ENCODE results near the gene RREB1. TPM values are rescaled to one million over a fixed set of nuclear protein-coding genes. Genes with fewer than 3 reads are reported as not detected.

RREB1 gene
- total RNA-seq, 1 donor from 2014 or later = 41.8 TPM

DNA sequence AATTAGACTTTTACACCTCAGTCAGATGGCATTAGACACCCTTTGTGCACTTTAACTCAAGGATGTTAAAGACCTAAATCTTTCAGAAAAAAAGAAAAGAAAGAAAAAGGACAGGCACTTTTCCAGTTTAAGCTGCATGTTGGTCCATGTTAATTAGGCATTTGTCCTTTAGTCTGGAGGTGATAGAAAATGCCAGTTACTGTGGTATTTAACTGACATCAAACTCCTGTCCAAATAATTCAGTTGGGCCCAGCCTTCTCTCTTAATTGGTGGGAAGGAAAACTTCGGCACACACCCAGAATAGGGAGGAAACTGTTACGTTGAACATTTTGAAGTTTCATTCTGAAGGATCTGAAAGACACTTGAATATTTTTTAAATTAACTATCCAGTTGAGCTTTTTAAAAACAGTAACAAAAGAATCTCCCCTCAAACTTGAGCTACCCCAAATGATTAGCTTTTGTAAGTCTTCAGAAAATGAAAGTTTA is 30.3 kb downstream of the RREB1 start:
- Histone ChIP-seq H3K79me2 (ENCODE audit: insufficient read depth, low read length) (peaks cover 97% of the 10 kb centered on the region), H3K36me3 (ENCODE audit: insufficient read depth, low read length) (no peaks in the 10 kb centered on the region), H4K20me1 (ENCODE audit: insufficient read depth, low read length) (peaks cover 49% of the 10 kb centered on the region), H3K27me3 (ENCODE audit: insufficient read depth, low read length) (no peaks in the 10 kb centered on the region), H2AFZ (ENCODE audit: low read depth, low read length) (no peak overlapping the region), H3K4me2 (ENCODE audit: low read length) (peak overlapping the region; percentile 76), H3K9ac (ENCODE audit: low read length) (peak overlapping the region; percentile 58), H3K4me3 (ENCODE audit: insufficient read depth, low read depth, low read length) (no peak overlapping the region), H3K27ac (ENCODE audit: low read depth, low read length) (peak overlapping the region; percentile 10), H3K9me3 (ENCODE audit: insufficient read depth, low read depth, low read length) (no peaks in the 10 kb centered on the region), H3K4me1 (ENCODE audit: insufficient read depth, low read length) (peaks cover 26% of the 10 kb centered on the region)
- Mint-ChIP-seq H3K27ac (ENCODE audit: unreplicated experiment) (peak overlapping the region; percentile 55), H3K27me3 (ENCODE audit: low read depth, unreplicated experiment) (no peaks in the 10 kb centered on the region), H3K4me3 (ENCODE audit: unreplicated experiment) (no peak overlapping the region), H3K9me3 (ENCODE audit: unreplicated experiment) (no peaks in the 10 kb centered on the region), H3K36me3 (ENCODE audit: low read depth, unreplicated experiment) (no peaks in the 10 kb centered on the region), H3K4me1 (ENCODE audit: low read depth, unreplicated experiment) (peaks cover 29% of the 10 kb centered on the region)
- DNase-seq (ENCODE audit: low read depth) = no peak
- FAIRE-seq = no peak
- no peak for TF ChIP-seq EZH2 (IDR thresholded peaks at IDR 0.05; ENCODE audit: insufficient read depth, low read length)

GRCh38 chr6:7138921-7139358 is 31.2 kb downstream of the RREB1 start:
- DNase-seq (ENCODE audit: low read depth) (no peak), FAIRE-seq (no peak)
- no peak for TF ChIP-seq EZH2 (IDR thresholded peaks at IDR 0.05; ENCODE audit: insufficient read depth, low read length)
- H3K4me3 ChIP-seq (ENCODE audit: insufficient read depth, low read depth, low read length) = no peak overlapping the region
- Mint-ChIP-seq H3K4me1 (ENCODE audit: low read depth, unreplicated experiment) (peaks cover 37% of the 10 kb centered on the region), H3K9me3 (ENCODE audit: unreplicated experiment) (no peaks in the 10 kb centered on the region), H3K4me3 (ENCODE audit: unreplicated experiment) (no peak overlapping the region), H3K36me3 (ENCODE audit: low read depth, unreplicated experiment) (no peaks in the 10 kb centered on the region), H3K27ac (ENCODE audit: unreplicated experiment) (no peak overlapping the region), H3K27me3 (ENCODE audit: low read depth, unreplicated experiment) (no peaks in the 10 kb centered on the region)
- H3K4me2 ChIP-seq (ENCODE audit: low read length) = no peak overlapping the region
- peaks cover 26% of the 10 kb centered on the region for H3K4me1 ChIP-seq (ENCODE audit: insufficient read depth, low read length)
- H3K9ac ChIP-seq (ENCODE audit: low read length) = no peak overlapping the region
- peaks cover 50% of the 10 kb centered on the region for H4K20me1 ChIP-seq (ENCODE audit: insufficient read depth, low read length)
- peaks cover 97% of the 10 kb centered on the region for H3K79me2 ChIP-seq (ENCODE audit: insufficient read depth, low read length)
- no peak overlapping the region for H2AFZ ChIP-seq (ENCODE audit: low read depth, low read length)
- no peaks in the 10 kb centered on the region for H3K9me3 ChIP-seq (ENCODE audit: insufficient read depth, low read depth, low read length)
- no peak overlapping the region for H3K27ac ChIP-seq (ENCODE audit: low read depth, low read length)
- no peaks in the 10 kb centered on the region for H3K27me3 ChIP-seq (ENCODE audit: insufficient read depth, low read length)
- H3K36me3 ChIP-seq (ENCODE audit: insufficient read depth, low read length) = no peaks in the 10 kb centered on the region

GRCh38 chr6:7139835-7140470 is 32.2 kb downstream of the RREB1 start:
- Histone ChIP-seq H3K27ac (ENCODE audit: low read depth, low read length) (no peak overlapping the region), H3K9ac (ENCODE audit: low read length) (no peak overlapping the region), H2AFZ (ENCODE audit: low read depth, low read length) (no peak overlapping the region), H3K27me3 (ENCODE audit: insufficient read depth, low read length) (no peaks in the 10 kb centered on the region), H3K9me3 (ENCODE audit: insufficient read depth, low read depth, low read length) (no peaks in the 10 kb centered on the region), H3K36me3 (ENCODE audit: insufficient read depth, low read length) (no peaks in the 10 kb centered on the region), H3K4me1 (ENCODE audit: insufficient read depth, low read length) (peaks cover 26% of the 10 kb centered on the region), H4K20me1 (ENCODE audit: insufficient read depth, low read length) (peaks cover 41% of the 10 kb centered on the region), H3K4me2 (ENCODE audit: low read length) (peak overlapping the region; percentile 87), H3K4me3 (ENCODE audit: insufficient read depth, low read depth, low read length) (no peak overlapping the region), H3K79me2 (ENCODE audit: insufficient read depth, low read length) (peaks cover 97% of the 10 kb centered on the region)
- no peak for TF ChIP-seq EZH2 (IDR thresholded peaks at IDR 0.05; ENCODE audit: insufficient read depth, low read length)
- TF ChIP-seq, protein P1, sequence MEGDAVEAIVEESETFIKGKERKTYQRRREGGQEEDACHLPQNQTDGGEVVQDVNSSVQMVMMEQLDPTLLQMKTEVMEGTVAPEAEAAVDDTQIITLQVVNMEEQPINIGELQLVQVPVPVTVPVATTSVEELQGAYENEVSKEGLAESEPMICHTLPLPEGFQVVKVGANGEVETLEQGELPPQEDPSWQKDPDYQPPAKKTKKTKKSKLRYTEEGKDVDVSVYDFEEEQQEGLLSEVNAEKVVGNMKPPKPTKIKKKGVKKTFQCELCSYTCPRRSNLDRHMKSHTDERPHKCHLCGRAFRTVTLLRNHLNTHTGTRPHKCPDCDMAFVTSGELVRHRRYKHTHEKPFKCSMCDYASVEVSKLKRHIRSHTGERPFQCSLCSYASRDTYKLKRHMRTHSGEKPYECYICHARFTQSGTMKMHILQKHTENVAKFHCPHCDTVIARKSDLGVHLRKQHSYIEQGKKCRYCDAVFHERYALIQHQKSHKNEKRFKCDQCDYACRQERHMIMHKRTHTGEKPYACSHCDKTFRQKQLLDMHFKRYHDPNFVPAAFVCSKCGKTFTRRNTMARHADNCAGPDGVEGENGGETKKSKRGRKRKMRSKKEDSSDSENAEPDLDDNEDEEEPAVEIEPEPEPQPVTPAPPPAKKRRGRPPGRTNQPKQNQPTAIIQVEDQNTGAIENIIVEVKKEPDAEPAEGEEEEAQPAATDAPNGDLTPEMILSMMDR (IDR thresholded peaks at IDR 0.05; ENCODE audit: insufficient read depth, low read depth, low read length) = no peak
- Mint-ChIP-seq H3K4me3 (ENCODE audit: unreplicated experiment) (peak overlapping the region; percentile 84), H3K27ac (ENCODE audit: unreplicated experiment) (peak overlapping the region; percentile 96), H3K27me3 (ENCODE audit: low read depth, unreplicated experiment) (no peaks in the 10 kb centered on the region), H3K36me3 (ENCODE audit: low read depth, unreplicated experiment) (no peaks in the 10 kb centered on the region), H3K4me1 (ENCODE audit: low read depth, unreplicated experiment) (peaks cover 41% of the 10 kb centered on the region), H3K9me3 (ENCODE audit: unreplicated experiment) (no peaks in the 10 kb centered on the region)
- DNase-seq (ENCODE audit: low read depth) = no peak
- FAIRE-seq = no peak
